BJ (cell line): Measurements from ENCODE around the gene GBF1. TPM values are rescaled to one million over a fixed set of nuclear protein-coding genes. Genes with fewer than 3 reads are reported as not detected.

Experiments
- CTCF ChIA-PET: fragments of 350-600 bp; formaldehyde crosslinking; extraction: SDS; loops from one replicate; lab custom pipeline; 2021; ENCODE audit warnings: antibody characterized with exemption, inconsistent platforms; lab: Yijun Ruan, JAX
- POLR2A ChIA-PET: fragments of 300-600 bp; sonication (Branson Sonifier 250); formaldehyde crosslinking; extraction: SDS; loops from one replicate; lab custom pipeline; 2021; ENCODE audit warnings: antibody characterized with exemption; lab: Charles Lee
- DNase-seq: peaks from one replicate; pipeline ENCODE4 v3.0.0-alpha.2; 2011; ENCODE audit warnings: low read depth
- H3K27me3 ChIP-seq: 2 replicates; pipeline ENCODE4 v1.6.0; 2011; ENCODE audit warnings: low read length; ENCODE audit not compliant: control insufficient read depth, insufficient read depth
- H3K36me3 ChIP-seq: 2 replicates; pipeline ENCODE4 v1.5.1; 2011; ENCODE audit warnings: low read length; ENCODE audit not compliant: control insufficient read depth, insufficient read depth
- H3K4me3 ChIP-seq: 2 replicates; pipeline ENCODE4 v1.5.1; 2011; ENCODE audit warnings: low read depth, mild to moderate bottlenecking, control low read depth, low read length
- CTCF ChIP-seq: IDR thresholded peaks from 2 replicates; pipeline ENCODE4 v1.5.1; 2011; ENCODE audit warnings: low read depth, mild to moderate bottlenecking, control low read depth, inconsistent platforms, low read length, moderate library complexity; ENCODE audit not compliant: insufficient read depth
- polyA plus RNA-seq: library from polyadenylated mRNA; depleted of rRNA; stranded (reverse); fragments of >200 nt; gene quantifications from 2 replicates; pipeline ENCODE4 v1.2.3, GENCODE V29; 2011

GBF1 gene
- polyA plus RNA-seq, 1 experiment: 28.4 TPM

- DNase-seq: no peak
- ChIA-PET CTCF (interaction anchor here (1.1 to 19.4 kb wide), 3 partner anchors 10 to 109 kb away, joined by 3 to 658 read pairs (median 38); partner anchors contain the start of genes ELOVL3 and PITX3), POLR2A (interaction anchor here (0.7 kb wide), 1 partner anchor 17 kb away, joined by 13 read pairs; no protein-coding TSS in a partner anchor)
- Histone ChIP-seq H3K4me3 (no peak overlapping the region), H3K36me3 (no peaks in the 10 kb centered on the region), H3K27me3 (no peaks in the 10 kb centered on the region)
- TF ChIP-seq CTCF: no peak
Observed at GRCh38 chr10:102342458-102342857, 97.1 kb downstream of the GBF1 start.

GRCh38 chr10:102342958-102343357 is 97.6 kb downstream of the GBF1 start:
- CTCF ChIA-PET: interaction anchor here (0.6 to 19.4 kb wide), 4 partner anchors 10 to 110 kb away, joined by 3 to 658 read pairs (median 20); partner anchors contain the start of genes ELOVL3 and PITX3

GRCh38 chr10:102344067-102344466 is 98.7 kb downstream of the GBF1 start:
- CTCF ChIA-PET: interaction anchor here (4.3 to 19.4 kb wide), 2 partner anchors 9 to 111 kb away, joined by 38 to 658 read pairs; partner anchors contain the start of genes ELOVL3 and PITX3
- Histone ChIP-seq H3K4me3 (no peak overlapping the region), H3K27me3 (no peaks in the 10 kb centered on the region), H3K36me3 (no peaks in the 10 kb centered on the region)
- no peak for DNase-seq
- no peak for TF ChIP-seq CTCF
- POLR2A ChIA-PET: no interaction called here

More at GRCh38 chr10:102342958-102343357, 97.6 kb downstream of the GBF1 start:
- no peak for TF ChIP-seq CTCF
- POLR2A ChIA-PET: no interaction called here
- H3K4me3 ChIP-seq: no peak overlapping the region
- DNase-seq: no peak
- no peaks in the 10 kb centered on the region for H3K27me3 ChIP-seq
- H3K36me3 ChIP-seq: no peaks in the 10 kb centered on the region

GRCh38 chr10:102347236-102347828 is 102.0 kb downstream of the GBF1 start:
- no peak for DNase-seq
- peak; percentile 63 for TF ChIP-seq CTCF
- CTCF ChIA-PET: interaction anchor here (0.6 to 19.4 kb wide), 14 partner anchors 10 to 178 kb away, joined by 3 to 658 read pairs (median 3); partner anchors contain the start of genes ELOVL3, GBF1 and PITX3
- H3K36me3 ChIP-seq: peaks cover 8% of the 10 kb centered on the region
- no peaks in the 10 kb centered on the region for H3K27me3 ChIP-seq
- no peak overlapping the region for H3K4me3 ChIP-seq
- POLR2A ChIA-PET: no interaction called here

- CTCF ChIA-PET: interaction anchor here (0.6 to 19.4 kb wide), 40 partner anchors 8 to 245 kb away, joined by 3 to 658 read pairs (median 4); partner anchors contain the start of genes ELOVL3, GBF1, NOLC1 and PITX3
- H3K4me3 ChIP-seq: no peak overlapping the region
- POLR2A ChIA-PET: interaction anchor here (0.5 kb wide), 1 partner anchor 83 kb away, joined by 3 read pairs; no protein-coding TSS in a partner anchor
- H3K36me3 ChIP-seq: peaks cover 30% of the 10 kb centered on the region
- DNase-seq: no peak
- no peaks in the 10 kb centered on the region for H3K27me3 ChIP-seq
- peak; percentile 90 for TF ChIP-seq CTCF
Observed at GRCh38 chr10:102352066-102352715, 106.9 kb downstream of the GBF1 start.
